ENCODE measurements around the gene NANP.
"Not testable (repeated sequence)": the region's sequence is repeated elsewhere in the genome, so short reads cannot be mapped to it uniquely, and the experiment has no call there.

The NANP gene

GRCh38 chr20:25605148-25605547 lies 18.7 kb downstream of the NANP start:
- no peak for DNase-seq

- DNase-seq = no peak
Measured at GRCh38 chr20:25604611-25605010, 19.2 kb downstream of the NANP start.

GRCh38 chr20:25602914-25603309 lies 20.9 kb downstream of the NANP start:
- DNase-seq = not testable (repeated sequence)

DNA sequence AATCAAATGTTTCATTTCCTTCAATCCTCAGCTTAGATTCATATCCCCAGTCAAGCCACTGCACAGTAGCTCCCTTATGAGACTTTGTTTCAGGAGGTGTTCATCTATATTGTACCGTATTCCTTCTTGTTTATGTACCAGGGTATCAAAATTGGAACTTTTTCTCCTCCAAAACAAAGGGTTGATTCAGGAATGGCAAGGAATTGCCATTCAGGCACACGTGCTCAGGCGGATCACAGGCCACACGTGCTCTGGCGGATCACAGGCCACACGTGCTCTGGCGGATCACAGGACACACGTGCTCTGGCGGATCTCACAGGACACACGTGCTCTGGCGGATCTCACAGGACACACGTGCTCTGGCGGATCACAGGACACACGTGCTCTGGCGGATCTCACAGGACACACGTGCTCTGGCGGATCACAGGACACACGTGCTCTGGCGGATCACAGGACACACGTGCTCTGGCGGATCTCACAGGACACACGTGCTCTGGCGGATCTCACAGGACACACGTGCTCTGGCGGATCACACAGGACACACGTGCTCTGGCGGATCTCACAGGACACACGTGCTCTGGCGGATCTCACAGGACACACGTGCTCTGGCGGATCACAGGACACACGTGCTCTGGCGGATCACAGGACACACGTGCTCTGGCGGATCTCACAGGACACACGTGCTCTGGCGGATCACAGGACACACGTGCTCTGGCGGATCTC lies 21.5 kb downstream of the NANP start:
- DNase-seq = not testable (repeated sequence)

DNA sequence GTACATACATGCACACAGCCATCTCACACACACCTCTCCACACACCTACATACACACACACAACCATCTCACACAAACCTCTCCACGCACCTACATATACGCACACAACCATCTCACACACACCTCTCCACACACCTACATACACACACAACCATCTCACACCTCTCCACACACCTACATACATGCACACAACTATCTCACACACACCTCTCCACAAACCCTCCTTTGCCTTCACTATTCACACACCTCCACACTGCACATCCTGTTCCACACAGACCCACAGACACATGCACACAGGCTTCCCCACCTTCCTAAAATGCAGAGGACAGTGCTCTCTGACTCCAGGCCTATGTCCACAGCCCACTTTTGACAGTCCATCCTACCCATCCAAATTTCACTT lies 22.2 kb downstream of the NANP start:
- DNase-seq = no peak

DNA sequence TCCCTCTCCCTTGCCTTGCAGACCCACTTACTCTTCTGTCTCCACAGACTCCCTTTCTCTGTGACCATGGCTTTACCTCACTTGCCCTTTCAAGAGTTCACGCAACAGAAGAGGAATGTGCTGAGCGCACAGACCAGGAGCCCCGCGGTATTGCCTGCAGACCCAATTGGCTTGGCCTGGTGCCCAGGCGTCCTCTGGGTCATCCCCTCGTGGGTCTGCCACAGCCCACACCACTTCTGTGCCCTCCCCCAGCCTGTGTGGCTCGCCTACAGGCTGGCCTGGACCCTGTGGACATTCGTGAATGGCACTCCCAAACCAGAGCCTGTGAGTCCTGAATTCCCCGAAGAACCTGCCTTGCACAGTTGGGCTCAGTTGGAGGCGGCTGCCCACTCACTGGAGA lies 23.2 kb downstream of the NANP start:
- no peak for DNase-seq

GRCh38 chr20:25592135-25592852 lies 31.5 kb downstream of the NANP start:
- DNase-seq = no peak

DNA sequence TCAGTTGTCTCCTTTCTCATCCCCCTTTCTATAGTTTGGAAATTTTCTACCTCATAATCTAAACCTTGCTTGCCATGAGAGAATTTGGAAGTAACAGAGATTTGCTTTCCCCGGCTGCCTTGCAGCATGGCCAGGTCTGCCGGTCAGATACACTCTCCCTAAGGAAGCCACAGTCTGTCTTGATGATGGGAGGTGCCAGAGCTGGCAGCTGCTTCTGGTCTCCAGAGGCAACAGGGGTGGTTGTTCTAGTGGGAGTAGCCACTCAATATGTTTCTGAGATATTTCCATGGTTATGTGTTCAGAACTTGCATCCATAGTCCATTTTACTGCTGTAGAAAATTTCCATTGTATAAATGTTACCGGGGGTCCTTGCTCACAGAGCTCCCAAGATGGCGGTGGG lies 33.0 kb downstream of the NANP start:
- not testable (repeated sequence) for DNase-seq

GRCh38 chr20:25588491-25588890 lies 35.3 kb downstream of the NANP start:
- no peak for DNase-seq

GRCh38 chr20:25587536-25587935 lies 36.3 kb downstream of the NANP start:
- no peak for DNase-seq

DNA sequence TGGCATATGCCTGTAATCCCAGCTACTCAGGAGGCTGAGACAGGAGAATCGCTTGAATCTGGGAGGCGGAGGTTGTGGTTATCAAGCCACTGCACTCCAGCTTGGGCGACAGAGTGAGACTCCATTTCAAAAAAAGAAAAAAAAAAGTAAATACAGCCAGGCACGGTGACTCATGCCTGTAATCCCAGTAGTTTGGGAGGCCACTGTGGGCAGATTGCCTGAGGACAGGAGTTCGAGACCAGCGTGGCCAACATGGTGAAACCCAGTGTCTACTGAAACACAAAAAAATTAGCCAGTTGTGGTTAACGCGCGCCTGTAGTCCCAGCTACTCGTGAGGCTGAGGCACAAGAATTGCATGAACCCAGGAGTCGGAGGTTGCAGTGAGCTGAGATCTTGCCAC lies 36.9 kb downstream of the NANP start:
- no peak for DNase-seq

GRCh38 chr20:25584905-25585704 lies 38.7 kb downstream of the NANP start, which contains the start of gene NINL:
Gene NINL, minus strand, starts transcription at chr20:25585531. Its CDS starts 58,944 bp downstream, at chr20:25526587.
- peak; percentile 59 for DNase-seq

DNA sequence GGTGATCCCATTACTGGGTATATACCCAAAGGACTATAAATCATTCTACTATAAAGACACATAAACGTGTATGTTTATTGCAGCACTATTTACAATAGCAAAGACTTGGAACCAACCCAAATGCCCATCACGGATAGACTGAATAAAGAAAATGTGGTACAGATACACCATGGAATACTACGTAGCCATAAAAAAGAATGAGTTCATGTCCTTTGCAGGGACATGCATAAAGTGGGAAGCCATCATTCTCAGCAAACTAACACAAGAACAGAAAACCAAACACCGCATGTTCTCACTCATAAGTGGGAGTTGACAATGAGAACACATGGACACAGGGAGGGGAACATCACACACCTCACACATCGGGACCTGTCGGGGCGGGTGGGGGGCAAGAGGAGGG lies 40.2 kb downstream of the NANP start:
- DNase-seq = not testable (repeated sequence)

GRCh38 chr20:25580711-25581110 lies 43.1 kb downstream of the NANP start:
- no peak for DNase-seq

DNA sequence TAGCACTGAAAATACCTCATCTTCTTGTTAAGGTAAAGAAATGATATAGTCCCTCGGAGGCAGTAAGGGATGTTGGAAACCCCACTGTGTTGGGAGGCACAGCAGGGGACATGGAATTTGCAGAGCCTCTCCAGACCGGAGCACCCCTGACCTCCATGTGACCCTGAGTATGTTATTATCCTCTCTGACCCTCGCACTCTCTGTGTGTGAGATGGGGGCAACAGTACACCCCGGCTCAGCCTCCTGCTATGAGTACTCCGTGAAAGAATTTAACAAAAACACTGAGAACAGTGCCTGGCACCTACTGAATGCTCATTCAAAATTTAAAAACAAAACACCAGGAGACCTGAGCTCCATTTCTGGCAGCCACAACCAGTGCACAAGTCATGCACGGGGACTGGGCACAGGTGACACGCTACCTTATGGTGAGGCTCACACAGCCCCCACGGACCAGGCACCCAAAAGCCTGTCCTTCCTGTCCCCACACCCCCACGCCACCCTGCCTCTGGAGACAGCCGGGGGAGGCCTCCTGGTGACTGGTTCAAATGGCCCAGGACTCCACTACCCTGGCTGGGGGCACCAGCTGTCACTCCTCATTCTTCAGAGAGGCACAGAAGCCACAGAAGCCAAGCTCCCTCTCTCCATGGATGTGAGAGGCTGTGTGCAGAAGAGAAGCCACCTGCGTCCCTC lies 44.6 kb downstream of the NANP start:
- DNase-seq = no peak

DNA sequence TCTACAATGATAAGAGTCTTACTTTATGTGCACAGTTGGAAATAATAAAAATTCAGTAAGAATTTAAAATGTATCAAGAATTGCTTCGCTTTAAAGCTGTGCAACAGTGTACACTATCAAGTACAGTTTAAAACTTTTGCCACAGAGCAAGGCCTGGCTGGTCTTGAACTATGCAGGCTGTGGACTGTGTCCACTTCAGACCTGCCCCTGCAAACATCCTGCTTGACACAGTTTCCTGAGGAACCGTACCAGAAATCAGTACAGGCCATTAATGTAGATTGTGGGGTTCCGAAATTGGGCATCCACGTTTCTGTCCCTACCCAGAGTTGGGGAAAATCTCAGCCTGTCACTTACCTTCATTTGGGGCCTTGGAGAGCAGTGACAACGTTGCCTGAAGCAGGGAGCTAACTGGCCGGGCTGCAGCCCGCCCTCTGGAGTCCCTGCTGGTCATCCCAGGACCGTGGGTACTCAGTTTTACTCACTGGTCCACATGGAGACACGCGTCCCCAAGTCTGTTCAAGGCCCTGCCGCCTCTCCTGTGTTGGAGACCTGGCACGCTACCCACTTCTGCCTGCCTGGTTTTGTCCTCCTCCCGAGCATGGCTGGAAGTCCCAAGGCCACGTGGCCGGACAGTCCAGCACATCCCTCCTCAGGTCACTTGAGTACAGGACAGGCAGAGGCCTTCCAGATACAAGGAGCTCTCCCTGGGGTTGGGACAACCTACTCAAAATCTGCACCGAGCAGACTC lies 46.9 kb downstream of the NANP start:
- no peak for DNase-seq

DNA sequence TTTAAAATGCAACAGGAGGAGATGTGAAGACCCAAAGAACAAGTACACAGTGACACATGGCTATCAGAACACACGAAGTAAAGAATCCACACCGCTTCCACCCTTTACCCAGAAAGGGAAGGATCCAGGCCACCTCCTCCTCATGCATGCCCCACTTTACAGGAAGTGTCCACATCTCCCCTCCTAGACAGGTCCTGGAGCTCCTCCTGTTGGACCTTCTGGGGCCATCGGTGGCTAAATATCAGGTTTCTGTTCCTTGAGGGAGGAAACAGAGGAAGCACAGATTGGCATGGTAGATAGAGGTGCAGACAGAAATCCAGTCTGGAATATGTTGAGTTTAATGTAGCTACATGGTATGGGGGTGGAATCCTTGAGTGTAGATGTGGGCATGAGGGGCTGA lies 49.4 kb downstream of the NANP start:
- no peak for DNase-seq

DNA sequence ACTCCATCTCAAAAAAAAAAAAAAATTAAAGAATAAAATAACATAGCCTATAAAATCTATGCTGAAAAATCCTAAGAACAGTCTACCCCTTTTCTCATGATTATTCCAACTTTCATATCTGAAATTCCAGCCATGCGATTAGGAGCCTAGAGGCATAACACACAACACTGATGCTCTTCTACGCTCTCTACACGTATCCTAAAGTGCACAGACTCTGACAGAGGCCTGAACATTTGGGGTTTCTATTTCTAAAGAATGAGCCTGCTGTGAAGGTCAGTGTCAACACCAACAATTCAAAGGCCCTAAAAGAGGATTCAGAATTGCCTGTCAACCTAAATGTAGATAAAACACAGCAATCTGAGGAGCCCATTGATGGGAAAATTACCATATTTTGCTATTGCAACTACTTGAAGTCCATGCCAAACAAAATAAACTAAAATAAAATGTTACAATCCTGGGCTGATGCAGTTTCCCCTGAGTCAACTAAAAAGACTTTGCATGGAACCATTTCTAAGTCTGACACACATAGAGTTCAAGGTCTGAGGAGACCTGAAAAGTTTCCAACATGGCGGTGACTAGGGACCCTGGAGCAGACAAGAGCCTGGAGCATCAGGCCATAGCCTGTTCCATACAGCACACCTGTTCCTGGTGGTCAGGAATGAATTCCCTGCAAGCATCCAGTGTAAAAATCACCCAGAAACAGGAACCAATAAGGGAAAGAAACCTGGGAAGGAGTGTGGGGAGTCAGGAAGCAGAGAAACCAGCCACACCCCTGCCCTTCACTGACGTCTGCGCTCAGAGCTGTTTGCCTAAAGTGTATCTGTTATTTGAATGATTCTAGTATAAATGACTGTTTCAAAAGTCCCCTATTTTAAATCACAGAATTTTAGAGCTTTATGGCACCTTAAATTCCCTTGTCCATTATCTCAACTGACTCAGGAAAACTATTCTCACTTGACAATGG lies 50.2 kb downstream of the NANP start:
- no peak for DNase-seq

GRCh38 chr20:25571817-25572216 lies 52.0 kb downstream of the NANP start:
- DNase-seq = no peak

DNA sequence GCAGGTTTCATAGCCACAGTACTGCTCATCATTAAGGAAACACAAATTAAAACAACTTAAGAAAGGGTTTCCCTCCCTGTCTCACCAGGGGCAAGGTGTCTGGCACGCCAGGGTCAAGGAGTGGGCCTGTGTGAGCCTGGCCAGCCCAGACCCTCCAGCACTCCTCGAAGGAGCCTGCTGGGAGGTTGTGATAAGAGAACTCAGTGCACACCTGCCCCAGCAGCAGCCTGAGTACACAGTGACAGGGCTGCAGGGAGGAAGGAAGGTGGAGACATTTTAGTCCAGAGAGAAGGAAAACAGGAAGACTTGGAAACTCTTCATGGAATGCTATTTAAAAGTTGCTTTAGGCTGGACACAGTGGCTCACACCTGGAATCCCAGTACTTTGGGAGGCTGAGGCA lies 52.6 kb downstream of the NANP start:
- no peak for DNase-seq

DNA sequence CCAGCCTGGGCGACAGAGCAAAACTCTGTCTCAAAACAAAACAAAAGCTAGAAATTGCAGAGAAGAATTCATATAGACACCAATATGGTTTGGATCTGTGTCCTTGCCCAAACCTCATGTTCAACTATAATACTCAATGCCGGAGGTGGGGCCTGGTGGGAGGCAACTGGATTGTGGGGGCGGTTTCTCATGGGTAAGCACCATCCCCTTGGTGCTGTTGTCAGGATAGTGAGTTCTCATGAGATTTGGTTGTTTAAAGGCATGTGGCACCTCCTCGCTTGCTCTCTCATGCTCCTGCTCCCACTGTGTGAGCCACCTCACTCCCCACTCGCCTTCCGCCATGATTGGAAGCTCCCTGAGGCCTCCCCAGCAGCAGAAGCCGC lies 53.7 kb downstream of the NANP start:
- DNase-seq = no peak
